Uterus (tissue), 2 donors: ENCODE results near the gene KCNN3.

Experiments used
- CTCF ChIP-seq, 4 experiments: fragments of 200-600 bp in 2 of 4; fragments of 450-650 bp in 2 of 4; sonication (generic) in 2 of 4; IDR thresholded peaks; one replicate each; pipeline ENCODE4 v1.5.1; 2016 to 2019; ENCODE audit warnings: antibody characterized with exemption in 4 of 4, mild to moderate bottlenecking in 2 of 4, moderate library complexity in 1 of 4
- POLR2A ChIP-seq, 2 donors: fragments of 450-650 bp; IDR thresholded peaks; one replicate each; pipeline ENCODE4 v1.6.1; 2016; ENCODE audit warnings: antibody characterized with exemption in 2 of 2, mild to moderate bottlenecking in 1 of 2, moderate library complexity in 1 of 2

- no peak for TF ChIP-seq CTCF (IDR thresholded peaks at IDR 0.05)
- TF ChIP-seq POLR2A (IDR thresholded peaks at IDR 0.05) = no peak
Observed at GRCh38 chr1:154912755-154913154, 42.7 kb upstream of the KCNN3 start.
